Glomerular visceral epithelial cell (primary cell): ENCODE data around the gene GNG4.

ENCODE experiments used
- DNase-seq: peaks from one replicate; pipeline ENCODE4 v3.0.0-alpha.2; 2016; ENCODE audit errors: extremely low spot score

GNG4 gene

DNA sequence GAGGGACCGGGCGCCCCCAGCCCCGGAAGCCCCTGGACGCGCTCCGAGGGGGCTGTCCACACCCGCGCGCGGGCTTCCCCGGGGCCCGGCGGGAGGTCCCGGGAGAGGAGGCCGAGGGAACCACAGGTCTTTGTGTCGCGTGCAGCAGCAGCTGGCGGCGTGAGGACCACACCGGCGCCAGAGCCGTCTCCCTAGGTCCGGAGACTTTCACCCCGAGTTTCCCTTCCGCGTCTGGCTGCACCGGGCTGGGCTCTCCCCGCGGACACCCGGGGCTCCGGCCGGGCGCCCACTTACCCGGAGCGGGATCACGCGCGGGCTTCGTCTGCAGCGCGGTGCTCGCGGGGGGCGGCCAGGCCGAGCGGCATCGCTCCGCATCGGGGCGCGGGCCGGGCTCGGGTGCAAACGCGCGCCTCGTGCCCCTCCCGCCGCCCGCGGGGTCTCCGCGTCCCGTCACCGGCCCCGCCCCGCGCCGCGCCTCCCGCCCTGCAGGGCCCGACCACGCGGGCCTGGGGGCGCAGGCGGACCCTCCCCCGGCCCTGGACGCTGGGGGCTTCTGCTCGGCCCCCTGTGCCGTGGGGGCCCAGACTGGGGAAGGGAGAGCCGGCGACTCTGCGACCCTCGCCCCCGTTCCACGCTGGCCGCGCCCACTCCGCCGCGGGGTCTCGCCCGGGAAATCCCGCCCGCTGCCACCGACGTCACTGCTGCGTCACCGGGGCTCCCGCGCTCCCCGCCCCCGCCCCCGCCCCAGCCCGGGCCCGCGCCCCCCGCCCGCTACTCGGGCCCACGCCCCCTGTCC is at the start of gene GNG4:
GNG4 (minus strand) TSS at position 417 of the 796 bp plus-strand sequence. CDS start 65,946 bp downstream, outside the sequence.
- peak; percentile 32 for DNase-seq

DNA sequence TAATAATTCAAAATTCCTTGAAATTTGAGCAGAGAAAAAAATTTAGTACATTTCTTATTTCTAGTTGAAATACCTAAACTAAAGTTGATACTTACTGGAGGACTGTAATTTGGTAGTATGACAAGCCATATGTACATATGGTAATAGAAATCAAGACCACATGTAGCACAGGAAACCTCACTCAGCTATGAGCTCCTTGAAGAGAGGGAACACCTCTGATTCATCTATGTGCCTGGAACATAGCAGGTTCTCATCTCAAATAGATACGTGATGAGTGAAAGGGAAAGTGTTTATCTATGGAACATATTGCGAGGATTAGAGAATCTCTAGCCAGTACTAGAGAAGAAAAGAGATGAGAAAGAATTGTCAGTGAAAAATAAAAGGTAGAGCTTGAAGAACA is 47.9 kb upstream of the GNG4 start:
- no peak for DNase-seq

DNA sequence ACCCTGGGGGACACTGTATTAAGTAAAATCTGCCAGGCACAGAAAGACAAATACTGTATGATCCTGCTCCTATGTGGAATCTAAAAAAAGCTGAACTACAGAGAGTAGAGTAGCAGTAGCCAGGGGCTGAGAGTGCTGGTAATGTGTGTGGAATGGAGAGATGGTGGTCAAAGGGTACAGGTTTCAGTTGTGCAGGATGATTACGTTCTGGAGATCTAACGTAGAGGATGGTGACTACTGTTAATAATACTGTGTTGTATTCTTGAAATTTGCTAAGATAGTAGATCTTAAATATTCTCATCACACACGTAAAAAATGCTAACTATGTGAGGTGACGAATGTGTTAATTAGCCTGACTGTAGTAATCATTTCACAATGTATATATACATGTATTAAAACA is 39.8 kb upstream of the GNG4 start:
- no peak for DNase-seq

DNA sequence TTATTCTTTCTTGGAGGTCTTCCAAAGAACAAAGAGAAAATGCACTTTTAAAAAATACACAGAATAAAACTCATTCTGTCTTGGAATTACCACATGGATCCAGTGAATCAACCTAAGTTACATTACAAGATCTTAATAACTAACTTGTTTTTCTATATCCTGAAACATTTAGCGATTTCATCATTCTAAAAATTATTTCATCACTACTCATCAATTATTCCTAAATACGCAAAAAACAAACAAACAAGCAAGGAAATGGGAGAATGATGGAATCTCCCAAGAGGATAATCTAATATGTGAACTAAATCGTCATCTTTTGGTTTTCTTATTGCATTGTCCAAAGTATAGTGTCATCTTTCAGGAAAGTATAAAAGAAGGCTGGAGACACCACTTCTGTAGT is 38.5 kb upstream of the GNG4 start:
- no peak for DNase-seq

DNA sequence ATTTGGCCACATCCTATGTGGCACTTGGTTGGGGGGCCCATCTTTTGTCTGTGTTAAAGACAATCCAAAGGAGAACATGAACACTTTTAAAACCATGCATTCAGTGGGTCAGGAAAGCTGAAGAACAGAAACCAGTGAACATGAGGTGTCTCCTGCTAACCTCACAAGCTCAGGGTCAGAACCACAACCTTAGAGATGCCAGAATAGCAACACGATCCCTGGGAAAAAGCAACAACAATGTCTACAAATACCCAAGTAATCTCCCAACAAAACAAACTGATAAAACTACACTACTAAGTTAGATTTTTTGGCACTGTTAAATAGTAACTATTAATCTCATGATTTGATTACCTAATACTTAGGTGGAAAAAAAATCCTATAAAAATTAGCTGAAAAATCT is 34.1 kb upstream of the GNG4 start:
- DNase-seq, result no peak

DNA sequence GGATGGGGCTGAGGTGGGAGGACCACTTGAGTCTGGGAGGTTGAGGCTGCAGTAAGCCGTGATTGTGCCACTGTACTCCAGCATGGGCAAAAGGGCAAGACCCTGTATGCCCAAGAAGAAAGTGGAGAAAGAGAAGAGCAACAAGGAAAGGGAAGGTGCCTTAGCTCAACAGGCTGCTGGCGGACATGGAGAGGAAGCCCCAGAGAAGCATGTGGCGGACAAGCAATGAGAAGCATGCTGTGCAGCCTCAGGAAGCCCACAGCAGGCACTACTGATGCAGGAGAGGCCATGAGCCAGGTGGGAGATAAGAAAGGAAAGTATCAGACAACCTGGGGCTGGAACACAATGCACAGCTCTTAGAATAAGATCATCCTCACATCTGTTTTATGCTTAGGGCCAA is 32.6 kb upstream of the GNG4 start:
- DNase-seq, result no peak

DNA sequence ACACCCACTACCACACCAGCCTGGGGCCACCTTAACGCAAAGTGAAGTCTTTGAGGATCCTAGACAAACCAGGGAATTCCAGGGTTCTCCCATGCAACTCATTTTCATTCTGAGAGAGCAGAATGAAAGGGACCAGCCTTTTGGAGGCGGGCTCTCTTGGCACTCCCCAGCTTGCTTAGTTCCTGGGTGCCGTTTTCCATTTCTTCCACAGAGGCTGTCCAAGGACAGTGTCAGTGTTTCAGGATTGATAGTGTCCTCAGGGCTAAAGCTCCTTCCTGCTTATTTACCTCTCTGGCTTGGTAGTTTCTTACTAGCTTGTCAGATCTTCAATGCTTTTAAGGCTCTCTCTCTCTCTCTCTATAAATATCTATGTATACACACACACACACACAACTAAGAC is 30.1 kb upstream of the GNG4 start:
- DNase-seq, result no peak

DNA sequence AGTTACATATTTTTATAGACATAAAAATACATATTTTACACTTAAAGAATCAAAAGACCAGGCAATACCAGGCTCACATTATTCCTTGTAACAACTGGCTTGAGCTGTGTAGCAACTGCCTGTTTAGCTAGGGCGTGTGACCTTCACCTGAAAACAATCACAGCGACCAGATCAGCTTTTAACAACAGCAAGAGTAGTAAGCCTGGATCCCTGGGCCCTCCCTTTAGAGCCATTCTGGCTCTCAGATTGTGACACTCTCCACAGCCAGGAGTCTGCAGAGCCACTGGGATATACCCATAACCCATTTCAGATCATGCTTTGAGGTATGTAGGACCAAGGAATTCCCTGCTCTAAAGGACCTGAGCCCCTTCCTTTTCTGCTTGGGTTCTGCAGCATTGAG is 29.4 kb upstream of the GNG4 start:
- DNase-seq, result no peak

DNA sequence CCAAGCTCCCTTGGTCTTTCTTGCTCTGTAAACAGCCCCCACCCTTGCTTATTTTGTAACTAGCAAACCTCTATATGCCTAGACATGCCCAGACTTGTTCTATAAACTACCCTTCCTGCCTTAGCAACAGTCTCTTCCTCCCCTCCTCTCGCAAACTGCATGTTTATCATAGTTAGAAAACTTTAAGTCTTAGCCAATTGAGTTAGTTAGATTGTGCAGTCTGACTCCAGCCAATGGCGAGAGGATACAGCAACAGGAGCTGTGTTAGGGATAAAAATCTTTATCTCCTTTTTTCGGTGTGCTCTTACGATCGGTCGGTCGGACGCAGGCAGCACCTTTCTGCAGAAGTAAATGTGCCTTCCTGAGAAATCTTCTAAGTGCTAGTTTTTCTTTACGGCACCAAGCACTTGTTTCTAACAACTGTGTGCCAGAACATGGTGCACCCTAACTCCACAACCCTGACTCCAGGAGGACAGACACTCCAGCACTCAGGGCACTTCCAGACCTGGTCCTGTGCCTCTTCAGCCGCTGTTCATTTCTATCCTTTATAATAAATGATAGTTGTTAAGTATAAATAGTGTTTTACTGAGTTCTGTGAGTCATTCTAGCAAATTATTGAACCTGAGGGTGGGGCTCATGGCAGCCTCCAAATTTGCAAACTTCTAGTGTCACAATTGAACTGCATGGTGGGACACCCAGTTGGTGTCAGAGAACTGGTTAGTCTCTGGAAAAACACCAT is 25.7 kb upstream of the GNG4 start:
- no peak for DNase-seq

DNA sequence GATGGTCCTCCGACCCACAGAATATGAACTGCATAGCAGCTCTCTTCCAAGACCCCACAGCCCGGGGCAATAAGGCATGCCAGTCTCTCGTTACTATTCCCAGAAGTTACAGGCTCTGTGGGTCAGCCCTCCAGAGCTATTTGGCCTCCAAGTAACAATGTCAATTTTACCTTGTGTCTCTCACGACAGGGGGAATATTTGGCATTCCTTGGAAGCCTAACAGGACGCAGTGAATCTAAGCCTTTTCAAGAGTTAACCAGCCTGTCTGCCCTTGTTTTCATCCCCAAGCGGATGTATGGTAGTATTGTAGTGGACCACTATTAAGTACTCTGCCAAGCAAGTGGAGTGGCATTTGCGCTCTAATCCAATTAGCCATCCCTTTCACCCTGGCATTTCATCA is 24.4 kb upstream of the GNG4 start:
- DNase-seq, result no peak

DNA sequence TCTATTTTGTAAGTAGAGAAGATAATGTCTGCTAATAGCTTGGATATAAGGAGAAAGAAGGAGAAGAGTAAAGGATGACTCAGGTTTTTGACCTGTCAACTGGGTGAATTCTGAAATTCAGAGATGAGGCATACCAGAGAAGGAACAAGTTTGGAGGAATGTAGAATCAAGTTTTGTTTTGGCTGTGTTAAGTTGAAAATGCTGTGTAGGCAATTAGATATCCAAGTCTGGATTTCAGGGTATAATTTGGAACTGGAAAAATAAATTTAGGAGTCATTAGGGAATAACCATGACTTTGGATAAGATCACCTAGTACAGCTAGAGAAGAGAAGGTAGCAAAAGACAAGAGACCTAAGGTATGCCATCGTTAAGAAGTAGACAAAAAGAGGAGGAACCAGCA is 22.4 kb upstream of the GNG4 start:
- DNase-seq, result no peak

DNA sequence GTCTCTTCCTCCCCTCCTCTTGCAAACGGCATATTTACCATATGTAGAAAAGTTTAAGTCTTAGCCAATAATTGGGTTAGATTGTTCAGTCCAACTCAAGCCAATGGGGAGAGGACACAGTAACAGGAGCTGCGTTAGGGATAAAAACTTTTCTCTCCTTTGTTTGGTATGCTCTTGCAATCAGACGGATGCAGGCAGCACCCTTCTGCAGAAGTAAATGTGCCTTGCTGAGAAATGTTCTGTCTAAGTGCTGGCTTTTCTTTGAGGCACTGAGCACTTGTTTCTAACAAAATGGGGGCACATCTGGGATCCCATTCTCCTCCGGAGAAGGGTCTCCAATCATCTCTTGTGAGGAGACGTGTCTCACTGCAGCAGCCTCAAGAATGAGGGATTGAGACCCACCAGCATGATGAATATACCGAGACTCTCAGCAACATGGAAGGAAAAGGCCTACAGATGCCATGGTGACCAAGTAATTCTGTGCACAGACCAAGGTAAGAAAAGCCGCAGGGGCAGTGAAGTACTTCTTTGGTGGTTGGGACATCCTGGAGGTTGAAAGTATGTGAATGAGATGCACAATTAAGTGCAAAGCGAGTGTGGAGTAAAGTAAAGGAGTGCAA is 20.7 kb upstream of the GNG4 start:
- DNase-seq, result no peak

DNA sequence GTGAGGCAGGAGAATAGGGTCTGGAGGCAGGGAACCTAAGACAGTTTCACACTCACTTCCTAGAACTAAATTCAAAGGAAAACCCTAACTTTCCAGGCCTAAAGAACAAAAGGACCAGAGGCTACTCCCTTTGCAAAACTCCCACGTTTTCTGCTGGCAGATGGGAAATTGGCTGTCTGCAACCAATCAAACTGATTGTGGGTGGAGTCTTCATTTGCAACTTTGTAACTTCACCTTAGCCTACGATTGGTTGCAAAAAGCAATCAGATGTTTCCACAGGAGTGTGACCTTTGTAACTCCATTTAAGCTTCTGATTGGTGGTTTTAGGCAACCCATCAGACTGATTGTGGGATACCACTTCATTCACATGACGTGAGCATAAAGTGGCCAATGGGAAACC is 19.7 kb upstream of the GNG4 start:
- DNase-seq, result no peak

DNA sequence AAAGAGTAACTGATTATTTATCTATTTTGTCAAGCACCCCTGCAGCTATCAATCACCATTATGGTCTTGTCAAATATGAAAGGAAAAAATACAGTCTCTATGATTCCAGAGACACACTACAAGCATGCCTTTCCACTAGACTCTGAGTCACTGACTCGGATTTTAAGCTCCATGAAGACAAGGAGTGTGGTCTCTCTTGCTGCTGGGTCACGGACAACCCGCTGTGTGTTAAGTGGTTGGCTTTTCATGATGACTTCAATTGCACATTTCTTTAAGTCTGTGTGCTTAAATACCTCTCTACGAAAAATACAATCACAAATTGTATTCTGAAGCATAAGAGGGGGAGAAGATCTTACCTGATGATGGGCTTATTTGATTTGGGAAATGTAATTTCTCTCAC is 14.0 kb upstream of the GNG4 start:
- DNase-seq, result no peak

DNA sequence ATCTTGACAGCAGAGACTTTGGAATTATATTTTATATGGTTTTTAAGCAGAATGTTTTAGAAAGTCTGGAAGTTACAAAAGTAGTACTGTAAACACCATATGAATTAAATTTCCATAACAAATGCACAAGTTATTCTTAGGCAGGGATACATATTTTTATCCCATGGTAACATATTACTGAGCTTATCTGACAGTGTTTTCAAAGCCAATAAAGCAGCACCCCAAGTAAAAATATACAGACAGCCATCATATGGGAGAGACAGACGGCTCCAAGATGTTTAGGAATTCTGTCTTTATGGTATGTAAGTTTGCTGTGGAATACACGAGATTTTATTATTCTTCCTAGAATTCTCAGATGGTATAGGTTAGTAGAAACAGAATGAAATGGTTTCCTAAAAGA is 12.0 kb upstream of the GNG4 start:
- DNase-seq, result no peak

DNA sequence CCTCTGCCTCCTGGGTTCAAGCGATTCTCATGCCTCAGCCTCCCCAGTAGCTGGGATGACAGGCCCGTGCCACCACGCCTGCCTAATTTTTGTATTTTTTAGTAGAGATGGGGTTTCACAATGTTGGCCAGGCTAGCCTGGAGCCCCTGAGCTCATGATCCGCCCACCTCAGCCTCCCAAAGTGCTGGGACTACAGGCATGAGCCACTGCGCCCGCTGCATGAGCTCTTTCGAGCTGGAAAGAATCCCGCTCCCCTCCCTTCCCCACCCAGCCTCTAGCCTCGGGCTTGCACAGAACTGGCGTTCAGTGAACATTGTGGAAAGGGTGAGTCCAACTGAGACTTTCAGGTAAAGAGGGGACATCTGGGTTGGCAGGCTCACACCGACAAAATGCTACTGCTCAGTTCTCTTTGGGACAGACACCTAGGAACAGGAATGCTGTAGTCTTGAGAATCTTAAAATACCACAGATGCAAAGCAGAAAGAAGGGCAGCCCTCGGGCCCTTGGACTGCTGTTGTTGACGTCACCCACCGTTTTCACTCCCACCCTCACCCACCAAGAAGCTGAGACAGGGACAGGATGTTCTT is 9.7 kb upstream of the GNG4 start:
- DNase-seq, result no peak

DNA sequence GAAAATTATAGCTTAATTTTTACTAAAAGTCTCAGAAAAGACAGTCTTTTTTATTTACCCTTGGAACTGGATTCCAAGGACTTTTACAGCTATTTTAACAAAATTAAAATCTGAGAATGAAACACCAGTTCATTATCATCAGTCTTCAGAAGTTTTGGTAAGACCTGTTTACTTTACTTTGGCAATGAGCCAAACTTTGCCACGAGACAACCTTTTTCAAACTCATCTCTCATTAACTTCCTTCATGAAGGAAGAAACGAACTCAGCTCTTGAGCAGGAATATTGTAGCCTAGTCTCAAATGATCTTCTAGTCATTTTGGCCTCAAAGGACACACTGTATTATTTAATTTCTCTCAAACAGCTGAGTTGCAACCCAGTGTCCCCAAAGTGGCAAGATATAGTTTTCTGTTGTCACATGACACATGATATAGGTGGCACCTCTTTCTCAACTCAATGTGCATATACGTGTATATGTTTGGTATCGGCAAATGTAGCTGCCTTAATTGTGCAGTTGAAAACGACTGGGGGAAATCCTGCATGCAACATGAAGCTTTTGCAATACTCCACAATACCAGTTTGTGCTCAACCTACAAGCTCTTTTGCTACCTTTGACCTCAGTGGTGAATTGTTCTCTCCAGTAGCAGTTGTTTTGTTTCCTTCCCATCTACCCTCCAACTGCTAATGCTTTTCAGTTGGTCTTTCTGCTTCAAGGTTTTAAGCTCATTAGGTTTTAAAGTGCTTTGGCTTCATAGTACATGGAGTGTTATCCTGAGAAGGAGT is 8.4 kb upstream of the GNG4 start:
- DNase-seq, result no peak

DNA sequence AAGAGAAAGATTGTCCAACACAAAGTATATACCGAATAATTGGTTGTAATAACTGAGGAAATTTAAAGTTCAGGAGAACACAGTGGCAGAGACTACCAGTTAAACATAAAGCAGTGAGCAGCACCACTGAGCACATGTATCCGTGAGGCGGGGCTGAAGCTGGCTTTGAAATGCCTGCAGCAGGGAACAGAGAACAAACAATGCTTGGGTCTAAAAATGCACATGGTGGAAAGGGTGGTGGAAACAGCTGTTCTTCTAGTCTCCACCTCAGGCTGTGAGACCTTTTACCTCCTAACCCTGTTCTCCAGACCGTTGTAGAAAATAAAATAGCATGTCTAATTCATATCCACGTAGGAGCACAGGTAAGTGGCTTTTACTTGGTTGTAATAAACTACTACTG is 7.7 kb upstream of the GNG4 start:
- no peak for DNase-seq

DNA sequence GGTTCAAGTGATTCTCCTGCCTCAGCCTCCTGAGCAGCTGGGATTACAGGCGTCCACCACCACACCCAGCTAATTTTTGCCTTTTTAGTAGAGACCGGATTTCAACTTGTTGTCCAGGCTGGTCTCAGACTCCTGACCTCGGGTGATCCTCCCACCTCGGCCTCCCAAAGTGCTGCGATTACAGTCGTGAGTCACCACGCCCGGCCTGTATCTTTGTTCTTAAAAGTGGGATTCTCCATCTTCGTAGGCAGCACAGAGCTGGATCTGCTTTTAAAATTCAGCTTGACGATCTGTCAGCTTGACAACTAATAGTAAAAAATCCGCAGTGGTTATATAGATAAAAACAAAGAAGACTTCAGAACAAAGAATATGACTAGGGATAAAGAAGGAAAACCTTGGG is 2.8 kb upstream of the GNG4 start:
- DNase-seq, result no peak

DNA sequence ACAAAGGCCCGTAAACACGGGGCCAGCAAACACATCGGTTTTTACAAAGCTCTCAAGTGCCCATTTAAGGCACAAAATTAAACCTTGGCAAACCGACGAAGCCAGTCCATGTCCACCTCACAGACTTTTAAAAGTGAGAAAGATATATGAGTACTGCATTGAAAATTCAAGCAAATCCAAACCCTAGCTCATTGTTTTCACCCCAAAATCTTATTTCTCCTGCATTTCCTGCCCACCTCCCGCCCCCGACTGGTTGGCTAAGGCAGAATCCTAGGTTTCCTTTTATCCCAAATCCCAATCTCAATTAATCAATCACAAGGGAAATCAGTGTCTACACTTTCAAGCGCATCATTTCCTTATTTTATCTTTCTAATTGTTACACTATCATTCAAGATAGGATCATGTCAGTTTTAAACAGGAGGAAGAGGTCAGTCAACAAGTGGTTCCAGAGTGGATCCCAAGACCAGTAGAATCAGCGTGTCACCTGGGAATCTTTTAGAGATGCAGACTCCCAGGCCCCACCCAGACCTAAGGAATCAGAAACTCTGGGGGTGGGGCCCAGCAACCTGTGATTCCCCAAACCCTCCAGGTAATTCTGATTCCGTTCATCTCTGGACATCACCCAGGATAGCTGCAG is 1.7 kb upstream of the GNG4 start:
- no peak for DNase-seq
